Kidney (tissue), 14 donors: ENCODE data around the gene FAHD2A. TPM values are rescaled to one million over a fixed set of nuclear protein-coding genes. Genes with fewer than 3 reads are reported as not detected.

Experiments used
- DNase-seq, 5 donors: peaks; one replicate each; pipeline ENCODE4 v3.0.0-alpha.2; 2013 to 2020
- FAIRE-seq: peaks from 2 replicates; lab custom pipeline; 2012; peaks lifted over from hg19 to GRCh38; lab: Jason Lieb, UNC
- H3K27ac ChIP-seq, 2 donors: one replicate each; pipeline ENCODE4 v1.7.0; 2013; ENCODE audit warnings: low read depth in 2 of 2, low read length in 2 of 2, inconsistent platforms in 1 of 2
- H3K27me3 ChIP-seq: one replicate; pipeline ENCODE4 v1.7.1; 2013; ENCODE audit warnings: low read length, inconsistent platforms; ENCODE audit not compliant: control insufficient read depth, insufficient read depth
- H3K36me3 ChIP-seq, 3 donors: one replicate each; pipeline versions ENCODE4 v1.7.0 to v1.7.1; 2013; ENCODE audit warnings: low read length in 3 of 3, control low read depth in 1 of 3, inconsistent platforms in 1 of 3; ENCODE audit not compliant: insufficient read depth in 3 of 3, control insufficient read depth in 2 of 3
- H3K4me1 ChIP-seq, 3 donors: one replicate each; pipeline versions ENCODE4 v1.7.0 to v1.7.1; 2013; ENCODE audit warnings: low read length in 3 of 3, inconsistent platforms in 1 of 3, low read depth in 1 of 3; ENCODE audit not compliant: control insufficient read depth in 2 of 3, insufficient read depth in 2 of 3
- H3K4me3 ChIP-seq, 3 donors: one replicate each; pipeline versions ENCODE4 v1.7.0 to v1.8.1; 2013; ENCODE audit warnings: low read length in 3 of 3, control low read depth in 1 of 3, inconsistent platforms in 1 of 3
- H3K9ac ChIP-seq, 3 donors: one replicate each; pipeline versions ENCODE4 v1.7.0 to v1.7.1; 2013; ENCODE audit warnings: low read length in 3 of 3, control low read depth in 1 of 3, inconsistent platforms in 1 of 3
- H3K9me3 ChIP-seq, 3 donors: one replicate each; pipeline versions ENCODE4 v1.7.0 to v1.7.1; 2013; ENCODE audit warnings: low read length in 3 of 3, control low read depth in 1 of 3, inconsistent platforms in 1 of 3; ENCODE audit not compliant: control insufficient read depth in 2 of 3, insufficient read depth in 1 of 3
- intact Hi-C: fragments of 100-400 bp; cut with DNase I; formaldehyde crosslinking; loops from one replicate; pipeline ENCODE4 v1.11.1; 2022
- polyA plus RNA-seq: library from polyadenylated mRNA; stranded (reverse); fragments of 350-450 nt; fragmentation: Illumina TruSeq; extraction: RNeasy Lipid Tissue Mini Kit (QIAGEN cat#74804); gene quantifications from one replicate; pipeline ENCODE4 v1.2.3, GENCODE V29; 2014; ENCODE audit warnings: low read depth, low replicate concordance; ENCODE audit not compliant: insufficient read depth
- total RNA-seq: library from RNA; stranded (reverse); fragmentation: NEBNext Ultra II Directional; extraction: Animal tissue kit (Norgen Biotek cat#: 25700); gene quantifications from one replicate; pipeline ENCODE4 v1.2.1, GENCODE V29; 2021
- TF ChIP-seq, protein P1 (sequence below): IDR thresholded peaks from 3 replicates; pipeline ENCODE4 v1.5.1; 2012; ENCODE audit warnings: mild to moderate bottlenecking, moderate library complexity, borderline replicate concordance; ENCODE audit not compliant: insufficient read depth; ENCODE audit errors: extremely low read depth
- donor health status: control.
- donor health status: control.
- donor health status: control.
- donor health status: control.
- donor health status: control.
- donor health status: DM: yes; HTN: yes; CAD: no.
- donor health status: Normal renal cell carcinoma (clear cell type).

Gene FAHD2A
- total and polyA plus RNA-seq, 2 donors from 2014 or later = 24.9 to 64.9 TPM

DNA sequence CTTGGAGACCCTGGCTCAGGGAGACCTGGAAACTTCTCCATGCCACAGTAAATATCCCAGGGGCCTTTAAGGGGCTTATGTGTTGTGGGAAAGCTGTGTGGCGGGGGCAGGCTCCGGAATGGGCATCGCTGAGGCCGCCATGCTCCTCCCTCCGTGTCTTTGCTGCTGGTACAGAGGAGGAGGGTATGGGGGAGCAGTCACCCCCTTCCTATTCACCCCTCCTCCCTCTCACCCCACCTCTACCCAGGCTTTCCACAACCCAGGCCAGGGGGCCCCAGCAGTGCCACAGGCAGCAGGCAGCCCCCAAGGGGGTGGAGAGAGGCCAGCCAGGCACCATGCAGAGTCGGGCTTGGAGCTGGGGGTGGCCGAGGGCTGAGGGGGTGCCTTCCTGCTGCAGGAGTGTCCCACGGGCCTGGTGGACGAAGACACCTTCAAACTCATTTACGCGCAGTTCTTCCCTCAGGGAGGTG is 28.0 kb upstream of the FAHD2A start:
- intact Hi-C loops = no loop called here
- H3K36me3 ChIP-seq = no peaks in the 10 kb centered on the region
- H3K4me1 ChIP-seq = no peaks in the 10 kb centered on the region
- DNase-seq (no peak), FAIRE-seq (no peak)
- no peaks in the 10 kb centered on the region for H3K27me3 ChIP-seq
- no peak overlapping the region for H3K27ac ChIP-seq
- no peak overlapping the region for H3K4me3 ChIP-seq
- H3K9me3 ChIP-seq = no peaks in the 10 kb centered on the region
- TF ChIP-seq, protein P1, sequence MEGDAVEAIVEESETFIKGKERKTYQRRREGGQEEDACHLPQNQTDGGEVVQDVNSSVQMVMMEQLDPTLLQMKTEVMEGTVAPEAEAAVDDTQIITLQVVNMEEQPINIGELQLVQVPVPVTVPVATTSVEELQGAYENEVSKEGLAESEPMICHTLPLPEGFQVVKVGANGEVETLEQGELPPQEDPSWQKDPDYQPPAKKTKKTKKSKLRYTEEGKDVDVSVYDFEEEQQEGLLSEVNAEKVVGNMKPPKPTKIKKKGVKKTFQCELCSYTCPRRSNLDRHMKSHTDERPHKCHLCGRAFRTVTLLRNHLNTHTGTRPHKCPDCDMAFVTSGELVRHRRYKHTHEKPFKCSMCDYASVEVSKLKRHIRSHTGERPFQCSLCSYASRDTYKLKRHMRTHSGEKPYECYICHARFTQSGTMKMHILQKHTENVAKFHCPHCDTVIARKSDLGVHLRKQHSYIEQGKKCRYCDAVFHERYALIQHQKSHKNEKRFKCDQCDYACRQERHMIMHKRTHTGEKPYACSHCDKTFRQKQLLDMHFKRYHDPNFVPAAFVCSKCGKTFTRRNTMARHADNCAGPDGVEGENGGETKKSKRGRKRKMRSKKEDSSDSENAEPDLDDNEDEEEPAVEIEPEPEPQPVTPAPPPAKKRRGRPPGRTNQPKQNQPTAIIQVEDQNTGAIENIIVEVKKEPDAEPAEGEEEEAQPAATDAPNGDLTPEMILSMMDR = no peak
- H3K9ac ChIP-seq = no peak overlapping the region

DNA sequence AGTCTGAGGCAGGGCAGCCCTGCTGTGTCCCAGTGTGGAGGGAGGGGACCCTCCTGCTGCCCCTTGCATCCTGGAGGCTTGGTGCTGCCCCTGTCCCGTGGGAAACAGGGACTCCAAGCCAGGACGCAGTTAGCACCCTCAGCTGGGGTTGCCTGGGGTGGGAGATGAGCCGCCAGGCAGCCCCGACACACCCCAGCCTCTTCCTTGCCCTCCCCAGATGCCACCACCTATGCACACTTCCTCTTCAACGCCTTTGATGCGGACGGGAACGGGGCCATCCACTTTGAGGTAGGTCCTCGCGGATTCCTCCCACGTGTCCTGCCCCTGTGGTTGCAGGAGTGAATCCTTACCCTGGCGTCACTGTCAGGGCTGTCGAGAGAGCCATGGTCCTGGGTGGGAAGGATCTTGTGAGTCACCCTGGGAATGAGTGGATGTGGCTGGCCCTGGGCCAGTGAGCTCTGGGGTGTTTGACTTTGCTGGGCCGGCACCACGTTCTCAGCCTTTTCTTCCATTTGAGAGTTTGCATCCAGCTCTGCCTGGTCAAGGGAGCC is 27.5 kb upstream of the FAHD2A start:
- TF ChIP-seq, protein P1 = no peak
- Histone ChIP-seq H3K27ac (no peak overlapping the region), H3K27me3 (no peaks in the 10 kb centered on the region), H3K36me3 (no peaks in the 10 kb centered on the region), H3K9me3 (no peaks in the 10 kb centered on the region), H3K4me3 (no peak overlapping the region), H3K4me1 (no peaks in the 10 kb centered on the region), H3K9ac (no peak overlapping the region)
- FAIRE-seq (no peak), DNase-seq (peak in 1 of 5 donors; percentile 59)
- intact Hi-C loops = no loop called here

DNA sequence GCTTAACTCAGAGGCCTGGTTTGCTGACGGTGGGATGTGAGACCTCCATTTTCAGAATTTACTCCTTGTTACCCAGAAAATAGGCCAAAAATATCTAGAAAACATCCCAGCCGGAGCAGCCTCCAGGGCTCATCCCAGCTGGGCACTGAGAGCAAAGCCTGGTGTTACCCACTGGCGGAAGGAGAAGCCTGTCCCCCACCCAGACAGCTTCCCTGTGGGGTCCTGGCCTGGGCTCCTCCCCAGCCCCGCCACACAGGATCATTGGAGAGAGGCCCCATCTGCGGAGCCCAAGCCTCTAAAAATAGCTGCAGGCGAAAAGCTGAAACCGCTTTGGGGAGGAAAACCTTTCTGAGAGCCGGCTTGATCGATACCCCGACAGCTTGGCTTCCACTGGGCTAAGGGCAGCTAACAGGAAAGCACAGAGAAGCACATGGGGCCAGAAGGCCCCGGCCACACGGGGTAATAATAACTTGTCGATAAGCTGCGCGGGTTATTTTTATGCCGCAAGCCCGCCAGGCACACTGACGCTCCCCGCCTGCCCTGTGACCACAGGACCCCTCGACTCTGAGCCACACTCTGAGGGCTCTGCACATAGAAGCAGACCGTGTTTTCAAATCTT is 26.9 kb upstream of the FAHD2A start:
- Histone ChIP-seq H3K36me3 (no peaks in the 10 kb centered on the region), H3K27me3 (no peaks in the 10 kb centered on the region), H3K9ac (no peak overlapping the region), H3K9me3 (no peaks in the 10 kb centered on the region), H3K4me3 (no peak overlapping the region), H3K27ac (no peak overlapping the region), H3K4me1 (no peaks in the 10 kb centered on the region)
- DNase-seq (no peak), FAIRE-seq (no peak)
- TF ChIP-seq, protein P1 = no peak
- intact Hi-C loops = no loop called here
